ENCODE data around the gene FBXW9. TPM values are rescaled to one million over a fixed set of nuclear protein-coding genes. Genes with fewer than 3 reads are reported as not detected.
A peak's percentile ranks its signal among the peaks of the same experiment; 100 is the strongest.

FBXW9 gene
- 1 to 10 TPM; 6.0 to 8.9 (median 7.8) TPM for total RNA-seq
- long read RNA-seq, donor 1, transcript FBXW9-201 (10 exons, 1,738 nt): major isoform, 7 of 10 reads
- long read RNA-seq, donor 1, partial matches to known transcripts: 2 of 10 reads
- long read RNA-seq, donor 1, other reads (novel, unspliced or antisense): 1 of 10 reads
- long read RNA-seq, donor 2, transcript FBXW9-201 (10 exons, 1,738 nt): major isoform, 14 of 16 reads
- long read RNA-seq, donor 2, partial matches to known transcripts: 0 of 16 reads
- long read RNA-seq, donor 2, other reads (novel, unspliced or antisense): 2 of 16 reads

GRCh38 chr19:12696366-12697335 lies at the start of gene FBXW9:
Gene FBXW9 (minus strand): TSS chr19:12696631. CDS start chr19:12696581, 50 bp downstream.
- intact Hi-C loops (cut with DNase I, micrococcal nuclease): no loop called here
- TF ChIP-seq CTCF (IDR thresholded peaks at IDR 0.05): no peak
- Histone ChIP-seq H3K9me3 (no peaks in the 10 kb centered on the region), H3K4me3 (peak within 1 kb of the TSS; percentile 65), H3K36me3 (ENCODE audit: low read depth) (no peaks in the 10 kb centered on the region), H3K4me1 (ENCODE audit: low read depth) (peaks cover 12% of the 10 kb centered on the region)
- ATAC-seq (peak; percentile 97), DNase-seq (peak; percentile 96 to 99 (median 97))

GRCh38 chr19:12745166-12745897 lies 48.9 kb upstream of the FBXW9 start:
- no peak for ATAC-seq
- no peak for TF ChIP-seq CTCF (IDR thresholded peaks at IDR 0.05)
- Histone ChIP-seq H3K9me3 (no peaks in the 10 kb centered on the region), H3K4me3 (no peak overlapping the region), H3K36me3 (ENCODE audit: low read depth) (no peaks in the 10 kb centered on the region), H3K4me1 (ENCODE audit: low read depth) (peaks cover 8% of the 10 kb centered on the region)
- intact Hi-C loops (cut with DNase I, micrococcal nuclease): no loop called here
- no peak for DNase-seq

- H3K4me1 ChIP-seq (ENCODE audit: low read depth): peaks cover 23% of the 10 kb centered on the region
- H3K36me3 ChIP-seq (ENCODE audit: low read depth): no peaks in the 10 kb centered on the region
- no peaks in the 10 kb centered on the region for H3K9me3 ChIP-seq
- ATAC-seq: no peak
- TF ChIP-seq CTCF (IDR thresholded peaks at IDR 0.05): no peak
- intact Hi-C loops (cut with DNase I, micrococcal nuclease): no loop called here
- H3K4me3 ChIP-seq: peak overlapping the region; percentile 43
- no peak for DNase-seq
These were observed 41.5 kb upstream of the FBXW9 start for GRCh38 chr19:12737835-12738351.

- no peaks in the 10 kb centered on the region for H3K9me3 ChIP-seq
- peaks cover 30% of the 10 kb centered on the region for H3K4me1 ChIP-seq (ENCODE audit: low read depth)
- peak within 1 kb of the TSS; percentile 43 for H3K4me3 ChIP-seq
- ATAC-seq: peak; percentile 82
- H3K36me3 ChIP-seq (ENCODE audit: low read depth): no peaks in the 10 kb centered on the region
- TF ChIP-seq CTCF (IDR thresholded peaks at IDR 0.05): peak; percentile 9
- intact Hi-C loops (cut with DNase I, micrococcal nuclease): no loop called here
- DNase-seq: peak; percentile 84 to 93 (median 87)
These were observed 40.8 kb upstream of the FBXW9 start, which contains the start of gene GET3 for GRCh38 chr19:12736995-12737834. Gene GET3 (plus strand): TSS chr19:12737497. CDS start chr19:12737506, 9 bp downstream.

Measured in mucosa of descending colon (tissue), 3 donors.